Activated CD4-positive, alpha-beta T cell treated with anti-CD3 and anti-CD28 coated beads, Interleukin-2, amount 50 U/mL, for 48 hours (primary cell): ENCODE data around the gene ANKRD37.
"Not testable (repeated sequence)": the region's sequence is repeated elsewhere in the genome, so short reads cannot be mapped to it uniquely, and the experiment has no call there.

Experiments used
- DNase-seq, 2 experiments: peaks; one replicate each; pipeline ENCODE4 v3.0.0-alpha.2; 2020

Gene ANKRD37, protein sequence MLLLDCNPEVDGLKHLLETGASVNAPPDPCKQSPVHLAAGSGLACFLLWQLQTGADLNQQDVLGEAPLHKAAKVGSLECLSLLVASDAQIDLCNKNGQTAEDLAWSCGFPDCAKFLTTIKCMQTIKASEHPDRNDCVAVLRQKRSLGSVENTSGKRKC

DNA sequence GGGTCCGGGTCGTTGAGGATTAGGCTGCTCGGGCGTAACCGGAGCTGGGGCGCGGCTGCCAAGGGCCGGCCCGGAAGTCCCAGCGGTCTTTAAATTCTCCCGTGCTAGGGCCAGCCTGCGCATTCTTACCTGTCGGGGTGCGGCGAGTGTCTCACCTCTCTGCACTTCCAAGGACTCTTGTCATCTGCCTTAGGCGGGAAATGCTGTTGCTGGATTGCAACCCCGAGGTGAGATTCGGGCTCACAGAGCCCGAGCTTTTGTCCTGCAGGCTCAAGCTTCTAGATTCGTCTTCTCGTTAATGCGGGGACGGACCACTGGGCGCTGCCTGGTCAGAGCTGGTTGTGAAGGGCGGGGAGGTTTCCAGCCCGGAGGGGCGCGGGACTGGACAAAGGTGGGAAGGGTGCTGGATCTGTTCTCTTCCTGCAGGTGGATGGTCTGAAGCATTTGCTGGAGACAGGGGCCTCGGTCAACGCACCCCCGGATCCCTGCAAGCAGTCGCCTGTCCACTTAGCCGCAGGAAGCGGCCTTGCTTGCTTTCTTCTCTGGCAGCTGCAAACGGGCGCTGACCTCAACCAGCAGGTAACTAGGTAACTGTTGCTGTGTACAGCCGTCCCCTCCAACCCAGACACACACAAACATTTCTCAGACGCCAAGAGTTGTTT is at the start of gene ANKRD37:
TSS of gene ANKRD37 (plus strand) at position 118 of the 662 bp plus-strand sequence. CDS start at position 201, 83 bp downstream.
- DNase-seq, result no peak

DNA sequence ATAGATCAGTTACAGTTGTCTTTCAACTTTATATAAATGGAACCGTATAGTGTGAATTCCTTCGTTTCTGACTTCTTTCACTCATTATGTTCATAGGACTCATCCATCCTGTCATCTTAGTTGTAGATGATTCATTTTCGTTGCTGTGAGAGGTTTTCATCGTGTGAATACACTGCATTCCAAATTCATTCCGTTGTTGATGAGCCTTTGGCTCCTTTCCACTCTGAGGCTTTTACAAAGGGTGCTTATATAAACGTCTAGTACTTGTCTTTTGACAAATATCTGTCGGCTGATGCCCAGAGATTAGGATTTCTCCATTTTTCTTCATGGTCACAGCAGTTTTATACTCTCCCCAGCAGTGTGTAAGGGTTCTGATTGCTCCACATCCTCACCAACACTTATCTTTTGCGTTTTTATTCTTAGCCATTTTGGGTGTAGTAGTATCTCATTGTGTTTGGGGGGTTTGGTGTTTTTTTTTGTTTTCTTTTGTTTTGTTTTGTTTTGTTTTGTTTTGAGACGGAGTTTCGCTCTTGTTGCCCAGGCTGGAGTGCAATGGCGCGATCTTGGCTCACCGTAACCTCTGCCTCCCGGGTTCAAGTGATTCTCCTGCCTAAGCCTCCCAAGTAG is 49.6 kb upstream of the ANKRD37 start:
- no peak for DNase-seq

DNA sequence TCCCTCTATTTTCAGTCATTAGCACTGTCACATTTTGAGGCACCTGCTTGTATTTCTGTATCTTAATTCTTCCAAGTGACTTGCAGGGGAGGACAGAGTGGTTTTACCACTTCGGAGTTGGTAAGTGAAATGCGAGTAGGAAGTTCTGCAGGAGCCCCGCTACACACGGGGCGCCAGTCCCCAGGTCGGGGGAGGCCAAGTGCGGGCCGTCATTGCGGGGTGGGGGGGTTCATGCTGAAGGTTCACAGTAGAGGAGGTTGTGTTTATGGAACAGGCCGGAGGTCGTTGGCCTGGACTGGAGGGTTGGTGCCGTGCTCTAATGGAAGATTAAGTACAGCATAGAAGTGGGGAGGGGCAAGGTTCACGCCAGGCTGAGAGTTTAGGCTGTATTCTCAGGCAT is 45.0 kb upstream of the ANKRD37 start:
- DNase-seq, result no peak

DNA sequence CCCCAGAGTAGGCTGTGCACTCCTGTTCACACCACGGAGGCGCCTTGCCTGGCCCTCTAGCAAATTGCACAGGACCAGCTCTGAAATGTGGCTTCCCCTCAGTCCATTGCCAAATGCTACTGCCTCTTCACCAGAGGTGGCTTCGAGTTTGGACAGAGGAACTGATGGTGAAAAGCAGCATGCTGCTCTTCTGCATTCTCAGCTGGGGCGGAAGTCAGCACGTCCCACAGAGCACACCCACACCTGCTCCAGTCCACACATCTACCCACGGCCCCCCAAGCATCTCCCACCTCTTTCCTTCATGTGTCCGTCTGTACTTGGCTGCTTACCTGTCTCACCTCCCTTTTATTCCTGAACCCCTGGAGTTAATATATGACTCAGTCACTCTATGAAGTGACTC is 44.4 kb upstream of the ANKRD37 start:
- no peak for DNase-seq

DNA sequence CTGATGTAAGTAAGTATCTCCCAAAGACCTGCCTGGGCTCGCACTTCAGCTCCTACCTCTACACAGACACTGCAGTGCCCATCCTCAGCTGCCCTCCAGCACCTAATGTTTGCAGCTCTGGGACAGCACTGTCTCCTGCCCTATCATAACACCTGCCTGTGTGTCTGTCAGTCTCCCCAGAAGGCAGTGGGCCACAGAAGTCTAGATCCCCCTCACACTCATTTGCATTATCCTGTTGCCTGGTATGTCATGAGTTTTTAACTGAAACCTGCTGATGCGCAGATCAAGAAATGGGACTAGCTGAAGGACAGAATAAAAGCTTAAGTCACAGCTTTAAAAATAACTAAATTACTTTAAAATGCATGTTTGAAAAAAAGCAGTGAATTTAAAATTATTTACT is 43.9 kb upstream of the ANKRD37 start:
- no peak for DNase-seq

DNA sequence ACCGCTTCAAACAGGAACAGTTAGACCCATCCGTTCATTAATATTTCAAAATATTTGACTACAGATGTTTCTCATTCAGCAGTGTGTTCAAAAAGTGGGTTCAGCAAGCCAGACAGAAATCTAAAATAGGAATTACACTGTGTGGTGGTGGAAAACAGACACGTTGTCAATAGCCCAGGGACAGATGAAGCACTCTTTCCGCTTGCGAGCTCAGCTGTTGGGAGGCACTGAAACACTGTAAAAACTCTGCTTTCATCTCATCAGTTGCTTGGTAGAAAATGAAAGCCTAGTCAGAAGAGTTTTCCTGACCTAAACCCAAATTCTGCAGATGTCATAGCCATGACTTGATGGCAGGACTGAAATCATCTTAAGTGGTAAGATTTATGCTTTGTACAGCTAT is 39.4 kb upstream of the ANKRD37 start:
- DNase-seq, result peak in 1 of 2 experiments; percentile 26

DNA sequence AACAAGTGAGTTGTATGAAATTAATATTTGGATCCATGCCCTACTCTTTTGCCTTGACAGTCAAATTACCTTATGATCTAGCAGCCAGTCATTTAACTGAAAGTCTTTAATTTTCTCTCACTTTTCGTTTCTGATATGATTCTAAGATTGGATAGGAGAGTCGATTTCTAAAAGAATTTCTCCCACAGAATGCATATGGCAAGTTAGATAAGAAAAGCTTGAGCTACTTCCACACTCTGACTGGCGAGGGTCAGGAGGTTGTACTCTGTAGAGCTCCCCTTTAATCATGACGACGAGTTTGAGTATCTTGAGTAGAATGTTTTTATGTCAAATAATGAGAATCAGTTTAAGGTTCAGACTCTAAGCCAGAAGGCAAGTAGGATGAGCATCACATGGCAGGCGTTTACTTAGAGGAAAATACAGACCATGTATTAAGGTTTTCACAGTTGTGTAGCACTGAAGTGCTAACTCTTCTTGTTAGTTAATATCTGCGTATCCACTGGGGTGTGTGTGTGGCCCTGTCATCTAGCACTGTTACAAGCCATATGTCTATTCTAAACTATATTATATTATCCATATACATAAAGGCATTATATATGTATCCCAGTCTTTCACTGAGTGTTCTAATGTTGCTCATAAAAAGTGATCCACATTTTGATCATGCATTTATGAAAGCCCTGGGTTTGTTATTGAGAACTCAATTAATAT is 38.8 kb upstream of the ANKRD37 start:
- DNase-seq, result no peak

DNA sequence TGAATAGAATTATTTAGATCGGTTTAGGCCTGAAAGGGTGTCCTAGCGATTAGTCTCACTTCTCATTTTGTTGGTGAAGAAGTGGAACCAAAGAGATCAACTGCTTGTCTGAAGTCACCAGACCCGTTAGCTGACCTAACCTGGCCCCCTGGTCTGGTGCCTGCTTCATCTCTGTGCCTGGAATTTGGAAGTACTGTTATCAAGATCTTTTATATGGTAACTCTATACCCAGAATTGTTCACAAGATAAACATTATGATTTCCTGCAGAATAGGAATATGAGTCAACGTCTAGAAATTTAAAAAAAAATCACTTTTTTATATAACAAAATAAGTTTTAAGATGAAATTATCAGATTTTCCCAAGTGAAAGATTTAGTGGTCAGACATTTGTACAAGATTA is 38.1 kb upstream of the ANKRD37 start:
- DNase-seq, result no peak

DNA sequence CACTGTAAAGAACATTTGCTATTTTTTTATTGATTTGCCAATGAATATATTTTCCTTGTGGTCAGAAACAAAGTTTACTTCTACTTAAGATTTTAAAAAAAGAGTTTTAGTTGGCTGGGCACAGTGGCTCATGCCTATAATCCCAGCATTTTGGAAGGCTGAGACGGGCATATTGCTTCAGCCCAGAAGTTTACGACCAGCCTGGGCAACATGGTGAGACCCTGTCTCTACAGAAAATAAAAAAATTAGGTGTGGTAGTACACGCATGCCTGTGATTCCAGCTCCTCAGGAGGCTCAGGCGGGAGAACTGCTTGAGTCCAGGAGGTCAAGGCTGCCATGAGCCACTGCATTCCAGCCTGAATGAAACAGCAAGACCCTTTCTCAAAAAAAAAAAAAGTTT is 37.7 kb upstream of the ANKRD37 start:
- no peak for DNase-seq

DNA sequence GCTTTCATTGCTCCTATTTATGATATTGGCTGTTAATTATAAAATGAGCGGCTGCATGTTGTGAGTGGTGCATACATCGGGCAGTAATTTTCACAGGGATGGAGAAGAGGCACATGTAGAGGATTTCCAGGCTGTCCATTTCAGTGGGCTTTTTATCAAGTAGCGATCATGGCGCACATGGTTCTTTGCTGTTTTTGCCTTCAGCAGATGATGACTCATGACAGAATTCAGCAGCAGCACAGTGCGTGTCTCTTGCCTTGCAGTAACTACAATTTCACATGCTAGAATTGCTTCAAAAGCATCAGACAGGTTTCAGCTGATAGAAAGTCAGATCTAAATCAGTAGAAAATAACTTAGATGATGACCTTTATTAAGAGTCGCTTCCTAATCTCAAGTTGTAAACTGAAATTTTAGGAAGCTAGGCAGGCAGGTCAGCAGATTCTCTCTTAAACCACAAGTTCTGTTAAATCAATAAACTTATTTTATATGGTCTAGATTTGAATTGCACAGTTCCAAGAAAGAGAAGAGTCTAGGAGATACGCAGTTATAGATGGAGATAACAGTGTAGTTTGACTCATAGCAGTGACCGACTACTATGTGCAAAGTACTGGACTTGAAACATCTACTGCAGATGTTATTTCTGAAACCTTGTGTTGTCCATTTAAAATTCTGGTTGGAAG is 36.7 kb upstream of the ANKRD37 start:
- DNase-seq, result no peak

DNA sequence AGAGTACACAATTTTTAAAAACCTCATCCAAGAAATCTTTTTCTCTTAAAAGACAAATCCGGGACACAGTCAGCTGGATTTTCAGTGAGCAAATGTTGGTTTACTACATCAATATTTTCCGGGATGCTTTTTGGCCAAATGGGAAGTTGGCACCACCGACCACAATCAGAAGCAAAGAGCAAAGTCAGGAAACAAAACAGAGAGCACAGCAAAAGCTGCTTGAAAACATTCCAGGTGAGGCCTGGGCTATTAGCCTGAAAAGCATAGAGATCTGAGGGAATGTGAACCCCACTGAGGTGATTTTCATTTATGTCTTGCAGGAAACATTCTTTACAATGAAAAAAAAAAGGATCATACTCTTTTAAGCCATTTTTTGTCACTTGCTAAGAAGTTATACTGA is 34.8 kb upstream of the ANKRD37 start:
- DNase-seq, result no peak

DNA sequence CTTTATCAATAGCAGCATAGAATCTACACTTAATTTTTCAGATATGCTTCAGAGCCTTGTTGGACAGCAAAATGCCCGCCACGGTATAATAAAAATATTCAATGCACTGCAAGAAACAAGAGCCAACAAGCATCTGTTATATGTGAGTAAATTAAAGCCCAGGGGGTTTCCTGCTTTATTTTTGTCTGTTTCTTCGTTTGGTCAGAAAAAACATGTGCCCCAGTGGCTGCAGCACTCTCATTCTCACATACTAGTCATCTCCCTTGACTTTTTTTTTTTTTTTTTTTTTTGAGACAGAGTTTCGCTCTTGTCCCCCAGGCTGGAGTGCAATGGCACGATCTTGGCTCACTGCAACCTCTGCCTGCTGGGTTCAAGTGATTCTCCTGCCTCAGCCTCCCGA is 34.1 kb upstream of the ANKRD37 start:
- not testable (repeated sequence) for DNase-seq

DNA sequence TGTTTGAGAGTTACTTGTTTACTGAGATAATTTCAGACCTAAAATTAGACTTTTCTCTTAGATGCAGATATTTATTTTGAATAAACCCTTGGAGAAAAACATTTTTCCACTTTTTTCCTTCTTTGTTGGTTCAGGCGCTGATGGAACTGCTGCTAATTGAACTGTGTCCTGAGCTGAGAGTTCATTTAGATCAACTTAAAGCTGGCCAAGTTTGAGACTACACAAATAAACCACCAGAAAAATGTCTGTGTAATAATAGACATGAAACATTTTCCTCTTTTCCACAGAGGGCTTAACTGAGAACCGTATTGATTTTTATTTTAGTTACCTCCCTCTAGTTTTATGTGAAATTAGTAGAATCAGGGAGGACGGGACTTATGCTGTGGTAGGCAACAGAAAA is 33.4 kb upstream of the ANKRD37 start:
- DNase-seq, result no peak

DNA sequence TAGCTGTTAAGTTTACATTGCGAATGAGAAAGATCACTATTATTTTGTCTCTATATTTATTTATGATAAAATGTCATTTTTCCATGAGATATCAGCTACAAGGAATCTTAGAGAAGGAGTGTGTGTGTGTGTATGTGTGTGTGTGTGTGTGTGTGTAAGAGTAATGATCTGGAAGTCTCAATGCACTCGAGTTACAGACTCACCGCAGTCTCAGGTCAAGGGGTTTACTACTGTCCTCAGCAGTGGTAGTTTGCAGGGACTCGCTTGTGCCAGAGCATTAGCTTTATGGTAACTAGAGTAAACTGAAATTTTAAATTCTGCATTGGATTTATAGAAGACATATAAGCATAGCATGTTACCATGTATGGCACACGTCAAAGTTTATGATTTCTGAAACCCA is 31.8 kb upstream of the ANKRD37 start:
- no peak for DNase-seq

DNA sequence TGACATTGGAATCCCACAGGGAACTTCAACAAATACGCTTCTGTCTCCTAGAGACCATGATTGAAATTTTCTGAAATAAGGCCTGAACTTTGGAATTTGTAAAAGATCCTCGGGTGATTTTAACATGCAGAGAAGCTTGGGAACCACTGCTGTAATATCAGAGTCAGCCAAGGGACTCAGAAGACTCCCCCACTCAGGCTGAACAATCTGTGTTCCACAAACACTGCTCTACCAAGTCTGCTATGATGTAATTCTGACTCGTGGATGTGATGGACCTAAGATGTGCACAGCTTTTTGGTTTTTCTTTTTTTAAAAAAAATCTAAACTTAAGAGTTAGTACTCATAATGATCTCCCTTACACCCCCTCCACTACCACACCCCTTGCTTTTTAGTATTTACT is 26.9 kb upstream of the ANKRD37 start:
- no peak for DNase-seq

DNA sequence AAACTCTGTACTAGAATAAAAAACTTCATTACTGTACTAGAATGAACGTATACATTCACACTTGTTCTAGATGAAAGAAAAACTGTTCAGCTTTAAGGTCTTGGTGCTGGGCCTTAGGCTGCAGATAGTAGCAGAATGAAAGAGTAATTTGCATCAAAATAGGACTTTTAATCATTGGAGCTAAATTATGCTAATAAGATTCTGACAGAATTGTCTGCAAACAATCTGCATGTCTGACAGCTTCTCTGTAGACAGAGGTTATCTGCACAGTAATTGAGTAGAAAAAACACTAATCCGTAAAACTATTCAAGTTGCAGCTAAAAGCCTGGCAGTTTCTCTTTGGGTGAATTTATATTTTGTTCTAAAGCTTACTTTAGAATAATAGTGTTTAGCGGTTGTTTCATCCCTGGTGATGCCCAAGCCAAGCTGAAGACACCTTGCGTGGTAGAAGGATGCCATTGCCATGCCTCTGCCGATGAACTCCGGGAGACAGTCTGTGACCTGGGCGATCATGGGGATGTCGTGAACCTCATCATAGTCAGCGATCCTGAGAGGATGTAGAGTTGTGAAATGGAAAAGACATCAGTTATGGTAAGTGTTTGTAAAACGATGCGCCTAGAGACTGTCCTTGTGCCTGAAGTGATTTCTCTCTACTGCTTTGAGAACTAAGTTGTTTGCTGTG is 26.2 kb upstream of the ANKRD37 start:
- DNase-seq, result no peak

DNA sequence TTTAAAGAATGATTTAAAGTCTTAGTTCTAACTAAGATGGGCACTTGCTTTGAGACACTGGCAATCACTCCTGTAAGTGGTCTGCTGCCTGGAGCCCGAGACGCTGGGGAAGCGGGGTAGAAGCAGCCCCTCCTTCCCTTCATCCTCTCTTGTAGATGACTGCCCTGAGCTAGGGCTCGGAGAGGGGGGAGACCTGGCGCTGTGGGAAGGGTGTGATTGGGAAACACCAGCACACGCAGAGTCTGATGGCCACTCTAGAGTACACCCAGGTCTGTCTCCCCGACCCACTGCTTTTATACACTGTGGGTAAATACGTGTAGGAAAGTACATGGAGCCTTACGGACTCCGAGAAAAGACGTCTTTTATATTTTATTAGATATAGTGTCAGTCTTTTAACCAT is 24.9 kb upstream of the ANKRD37 start:
- DNase-seq, result no peak

DNA sequence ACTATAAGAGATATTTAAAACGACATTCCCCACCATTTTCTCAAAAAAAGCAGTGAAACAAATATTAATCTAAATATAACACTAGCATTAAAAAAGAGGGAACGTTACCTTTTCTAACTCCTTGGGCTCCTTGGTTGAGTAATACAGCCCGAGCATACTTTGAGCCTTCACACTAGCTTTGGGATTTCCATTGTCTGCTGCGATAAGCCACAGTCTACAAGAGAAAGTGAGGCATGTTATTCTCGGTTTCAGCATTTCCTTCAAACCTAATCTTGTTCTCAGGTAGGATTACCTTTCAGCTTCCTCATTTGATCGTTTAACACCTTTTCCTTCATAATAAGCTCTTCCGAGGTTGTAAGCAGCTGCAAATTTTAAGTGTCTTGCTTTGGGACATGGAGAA is 22.6 kb upstream of the ANKRD37 start:
- DNase-seq, result no peak

DNA sequence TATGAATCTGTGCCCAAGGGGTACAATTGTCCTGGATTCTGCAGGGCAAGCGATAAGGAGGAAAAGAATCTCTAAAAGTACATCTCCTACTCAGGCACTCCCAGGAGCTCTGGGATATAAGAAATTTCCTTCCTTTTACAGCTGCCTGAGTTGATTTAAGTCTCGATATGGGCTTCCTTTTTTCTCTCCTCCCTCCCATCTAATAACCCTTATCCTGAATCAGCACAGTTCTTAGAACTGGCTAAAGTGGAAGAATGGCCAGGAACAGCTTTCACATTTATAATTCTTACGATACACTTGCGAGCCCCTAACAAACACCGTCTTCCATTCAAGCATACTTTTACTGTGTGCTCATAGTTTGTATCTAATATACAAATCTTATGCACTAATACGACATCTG is 22.1 kb upstream of the ANKRD37 start:
- no peak for DNase-seq

DNA sequence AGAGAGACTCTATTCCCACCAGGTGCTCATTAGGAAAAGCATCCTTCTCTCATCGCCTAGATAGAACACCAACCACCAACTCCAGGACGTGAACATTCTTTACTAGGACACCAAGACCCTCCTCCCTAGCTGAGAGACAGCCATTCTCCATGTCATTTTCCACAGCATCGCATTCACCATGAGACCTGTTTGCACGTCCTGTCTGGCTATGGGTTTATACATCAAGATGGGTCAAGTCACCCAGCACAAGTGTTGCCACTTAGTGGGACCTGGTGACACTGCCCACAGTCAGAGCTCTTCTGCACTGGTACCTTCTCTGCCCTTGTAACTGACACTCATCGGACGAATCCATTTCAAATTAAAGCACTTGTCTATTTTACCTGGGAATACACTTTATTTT is 18.4 kb upstream of the ANKRD37 start:
- no peak for DNase-seq

DNA sequence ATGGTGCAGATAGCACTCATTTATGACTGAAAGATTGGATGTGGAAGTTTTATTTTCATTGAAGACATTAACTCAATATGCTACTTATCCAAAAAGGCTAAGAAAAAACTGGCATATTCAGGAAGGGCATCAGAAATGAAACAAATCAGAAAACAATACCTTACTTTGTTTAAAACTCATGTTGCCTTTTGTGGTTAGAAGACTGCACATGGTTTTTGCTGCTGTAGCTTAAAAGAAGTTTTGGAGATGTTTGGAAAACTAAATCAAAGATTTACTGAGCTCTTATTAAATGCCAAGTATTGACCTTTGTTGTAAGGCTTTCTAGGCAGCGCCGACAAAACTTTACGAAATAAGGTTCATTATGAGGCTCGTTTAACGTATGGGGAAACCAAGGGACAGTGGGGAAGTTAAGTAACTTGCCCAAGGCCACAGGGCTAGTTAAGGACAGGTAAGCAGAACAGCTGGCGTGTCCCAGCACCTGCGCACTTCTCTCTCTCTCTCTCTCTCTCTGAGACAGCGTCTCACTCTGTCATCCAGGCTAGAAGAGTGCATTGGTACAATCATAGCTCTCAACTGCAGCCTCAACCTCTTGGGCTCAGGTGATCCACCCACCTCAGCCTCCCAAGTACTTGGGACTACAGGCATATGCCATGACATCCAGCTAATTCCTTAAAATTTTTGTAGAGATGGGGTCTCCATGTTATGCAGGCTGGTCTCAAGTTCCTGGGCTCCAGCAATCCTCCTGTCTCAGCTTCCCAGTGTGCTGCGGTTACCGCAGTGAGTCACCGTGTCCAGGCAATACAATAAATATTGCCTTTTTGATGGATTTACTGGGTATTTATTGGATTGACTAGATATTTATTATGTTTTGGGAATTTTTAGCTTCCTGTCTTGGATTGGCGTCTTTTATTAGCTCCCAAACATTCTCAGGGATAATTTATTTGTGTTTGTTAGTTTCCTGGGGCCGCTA is 17.0 kb upstream of the ANKRD37 start:
- no peak for DNase-seq

DNA sequence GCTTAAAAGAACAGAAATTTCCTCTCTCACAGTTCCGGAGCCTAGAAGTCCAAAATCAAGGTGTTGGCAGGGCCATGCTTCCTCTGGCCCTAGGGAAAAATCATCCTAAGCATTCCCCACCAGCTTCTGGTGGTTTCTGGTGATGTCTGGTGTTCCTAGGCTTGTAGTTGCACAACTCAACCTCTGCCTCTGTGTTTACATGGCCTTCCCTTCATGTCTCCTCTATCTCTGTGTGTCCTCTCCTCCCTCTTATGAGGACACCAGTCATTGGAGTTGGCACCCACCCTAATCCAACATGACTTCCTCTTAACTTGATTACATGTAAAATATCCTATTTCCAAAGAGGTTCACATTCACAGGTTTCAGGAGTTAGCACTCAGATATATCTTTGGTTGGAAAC is 16.3 kb upstream of the ANKRD37 start:
- DNase-seq, result no peak
